Mesothelial cell of epicardium (in vitro differentiated cells): ENCODE data around the gene SEC31B. TPM values are rescaled to one million over a fixed set of nuclear protein-coding genes. Genes with fewer than 3 reads are reported as not detected.
A peak's percentile ranks its signal among the peaks of the same experiment; 100 is the strongest.

Source experiments
- DNase-seq, 2 experiments: peaks; one replicate each; pipeline ENCODE4 v3.0.0; 2021; ENCODE audit warnings: low spot score in 2 of 2; ENCODE audit not compliant: unreplicated experiment in 2 of 2
- H3K27ac Mint-ChIP-seq: 2 replicates; pipeline ENCODE4 v1.8.0; 2021; ENCODE audit warnings: mixed read lengths
- H3K27me3 Mint-ChIP-seq: 2 replicates; pipeline ENCODE4 v1.8.0; 2021; ENCODE audit warnings: low read depth, mixed read lengths
- H3K36me3 Mint-ChIP-seq: 2 replicates; pipeline ENCODE4 v1.8.0; 2021; ENCODE audit warnings: mixed read lengths
- H3K4me1 Mint-ChIP-seq: 2 replicates; pipeline ENCODE4 v1.8.0; 2021; ENCODE audit warnings: mixed read lengths
- H3K4me3 Mint-ChIP-seq: 2 replicates; pipeline ENCODE4 v1.8.0; 2021; ENCODE audit warnings: mild to moderate bottlenecking, moderate library complexity, mixed read lengths
- H3K9me3 Mint-ChIP-seq: 2 replicates; pipeline ENCODE4 v1.8.0; 2021; ENCODE audit warnings: mixed read lengths
- total RNA-seq: library from RNA; stranded (reverse); gene quantifications from 3 replicates; pipeline ENCODE4 v1.2.1, GENCODE V29; 2021
- TF ChIP-seq, protein P1 (sequence below): fragments of 200-600 bp; sonication (generic); IDR thresholded peaks from one replicate; pipeline ENCODE4 v1.5.0; 2021; ENCODE audit warnings: antibody characterized with exemption; ENCODE audit not compliant: unreplicated experiment

The SEC31B gene
- total RNA-seq, 1 donor from 2014 or later: 30.2 TPM

GRCh38 chr10:100481462-100482081 lies 38.1 kb downstream of the SEC31B start:
- H3K9me3 Mint-ChIP-seq: no peaks in the 10 kb centered on the region
- H3K27ac Mint-ChIP-seq: no peak overlapping the region
- DNase-seq: peak; percentile 46 to 95
- TF ChIP-seq, protein P1, sequence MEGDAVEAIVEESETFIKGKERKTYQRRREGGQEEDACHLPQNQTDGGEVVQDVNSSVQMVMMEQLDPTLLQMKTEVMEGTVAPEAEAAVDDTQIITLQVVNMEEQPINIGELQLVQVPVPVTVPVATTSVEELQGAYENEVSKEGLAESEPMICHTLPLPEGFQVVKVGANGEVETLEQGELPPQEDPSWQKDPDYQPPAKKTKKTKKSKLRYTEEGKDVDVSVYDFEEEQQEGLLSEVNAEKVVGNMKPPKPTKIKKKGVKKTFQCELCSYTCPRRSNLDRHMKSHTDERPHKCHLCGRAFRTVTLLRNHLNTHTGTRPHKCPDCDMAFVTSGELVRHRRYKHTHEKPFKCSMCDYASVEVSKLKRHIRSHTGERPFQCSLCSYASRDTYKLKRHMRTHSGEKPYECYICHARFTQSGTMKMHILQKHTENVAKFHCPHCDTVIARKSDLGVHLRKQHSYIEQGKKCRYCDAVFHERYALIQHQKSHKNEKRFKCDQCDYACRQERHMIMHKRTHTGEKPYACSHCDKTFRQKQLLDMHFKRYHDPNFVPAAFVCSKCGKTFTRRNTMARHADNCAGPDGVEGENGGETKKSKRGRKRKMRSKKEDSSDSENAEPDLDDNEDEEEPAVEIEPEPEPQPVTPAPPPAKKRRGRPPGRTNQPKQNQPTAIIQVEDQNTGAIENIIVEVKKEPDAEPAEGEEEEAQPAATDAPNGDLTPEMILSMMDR: no peak
- H3K4me1 Mint-ChIP-seq: peaks cover 21% of the 10 kb centered on the region
- H3K27me3 Mint-ChIP-seq: peaks cover 82% of the 10 kb centered on the region
- H3K36me3 Mint-ChIP-seq: peaks cover 10% of the 10 kb centered on the region
- peak overlapping the region; percentile 69 for H3K4me3 Mint-ChIP-seq

DNA sequence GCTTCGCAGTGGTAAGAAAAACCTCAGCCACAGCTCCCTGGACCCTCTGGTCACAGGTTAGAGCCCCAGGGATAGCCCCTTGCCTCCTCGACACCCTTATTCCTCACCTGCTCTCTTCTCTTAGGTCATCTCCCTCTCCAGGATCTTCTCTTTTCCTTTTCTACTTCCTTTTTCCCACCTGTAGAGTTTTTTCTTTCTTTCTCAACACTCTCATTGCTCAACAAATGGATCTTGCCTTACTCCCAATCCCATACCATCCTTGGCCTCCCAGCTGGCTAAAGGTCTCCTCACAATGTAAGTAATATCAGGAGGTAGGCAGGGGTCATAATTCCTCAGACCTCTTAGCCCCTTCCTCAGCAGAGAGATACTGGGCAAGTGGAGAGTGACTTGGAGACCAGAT lies 39.7 kb downstream of the SEC31B start:
- Mint-ChIP-seq H3K36me3 (peaks cover 7% of the 10 kb centered on the region), H3K27me3 (peaks cover 74% of the 10 kb centered on the region), H3K4me3 (no peak overlapping the region), H3K9me3 (no peaks in the 10 kb centered on the region), H3K27ac (no peak overlapping the region), H3K4me1 (peaks cover 11% of the 10 kb centered on the region)
- TF ChIP-seq, protein P1: no peak
- no peak for DNase-seq

DNA sequence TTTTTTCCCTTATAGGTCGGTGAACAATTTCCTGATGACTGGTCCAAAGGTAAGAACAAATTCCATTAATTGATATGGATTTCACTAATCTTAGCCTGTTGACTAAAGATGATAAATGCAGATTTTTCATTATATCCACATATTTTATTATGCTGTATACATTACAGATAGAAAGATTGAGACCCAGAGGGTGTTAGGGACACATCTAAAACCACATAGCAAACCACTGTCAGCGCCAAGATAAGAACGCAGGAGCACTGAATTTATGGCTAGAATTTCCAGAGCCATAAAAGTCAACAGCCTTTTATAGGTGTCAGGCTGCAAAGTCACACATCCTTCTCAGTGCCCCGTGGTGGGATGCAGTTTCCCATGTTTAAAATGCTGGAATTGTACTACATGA lies 40.6 kb downstream of the SEC31B start:
- Mint-ChIP-seq H3K36me3 (no peaks in the 10 kb centered on the region), H3K4me3 (no peak overlapping the region), H3K4me1 (peaks cover 11% of the 10 kb centered on the region), H3K27me3 (peaks cover 69% of the 10 kb centered on the region), H3K27ac (no peak overlapping the region), H3K9me3 (no peaks in the 10 kb centered on the region)
- no peak for DNase-seq
- TF ChIP-seq, protein P1: no peak

GRCh38 chr10:100477970-100478369 lies 41.7 kb downstream of the SEC31B start:
- H3K36me3 Mint-ChIP-seq: no peaks in the 10 kb centered on the region
- peaks cover 68% of the 10 kb centered on the region for H3K27me3 Mint-ChIP-seq

DNA sequence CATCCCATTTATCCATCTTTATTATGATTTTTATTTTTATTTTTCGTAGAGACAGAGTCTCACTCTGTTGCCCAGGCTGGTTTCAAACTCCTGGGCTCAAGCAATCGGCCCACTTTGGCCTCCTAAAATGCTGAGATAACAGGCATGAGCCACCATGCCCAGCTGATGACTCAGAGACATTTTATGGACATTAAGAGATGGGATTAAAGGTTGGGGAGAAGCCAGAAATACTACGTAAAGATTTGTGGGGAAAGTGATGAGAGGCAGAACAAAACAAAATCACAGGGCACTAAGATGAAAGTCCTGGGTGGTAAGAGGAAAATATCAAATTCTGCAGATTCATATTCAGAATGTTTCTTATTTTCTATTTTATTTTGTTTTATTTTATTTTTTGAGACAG lies 49.3 kb downstream of the SEC31B start:
- H3K4me3 Mint-ChIP-seq: no peak overlapping the region
- no peaks in the 10 kb centered on the region for H3K9me3 Mint-ChIP-seq
- no peak for DNase-seq
- H3K27ac Mint-ChIP-seq: no peak overlapping the region
- no peaks in the 10 kb centered on the region for H3K36me3 Mint-ChIP-seq
- peaks cover 26% of the 10 kb centered on the region for H3K4me1 Mint-ChIP-seq
- H3K27me3 Mint-ChIP-seq: peaks cover 72% of the 10 kb centered on the region
- TF ChIP-seq, protein P1: no peak

More at GRCh38 chr10:100477970-100478369, 41.7 kb downstream of the SEC31B start:
- Mint-ChIP-seq H3K4me1 (peaks cover 8% of the 10 kb centered on the region), H3K27ac (no peak overlapping the region), H3K9me3 (no peaks in the 10 kb centered on the region), H3K4me3 (no peak overlapping the region)
- TF ChIP-seq, protein P1: no peak
- no peak for DNase-seq

- peaks cover 74% of the 10 kb centered on the region for H3K27me3 Mint-ChIP-seq
- H3K4me3 Mint-ChIP-seq: no peak overlapping the region
- TF ChIP-seq, protein P1: no peak
Measured at GRCh38 chr10:100469756-100470155, 49.9 kb downstream of the SEC31B start.

More at GRCh38 chr10:100469756-100470155, 49.9 kb downstream of the SEC31B start:
- Mint-ChIP-seq H3K4me1 (peaks cover 29% of the 10 kb centered on the region), H3K36me3 (no peaks in the 10 kb centered on the region), H3K27ac (peak overlapping the region; percentile 35), H3K9me3 (no peaks in the 10 kb centered on the region)
- no peak for DNase-seq
